DMS53 treated with DMSO at 0.1 percent for 48 hours (cell line): ENCODE data around the gene PRKAG1.

Source experiments
- DNase-seq: peaks from one replicate; lab custom pipeline; 2025; ENCODE audit not compliant: unreplicated experiment; lab: John Stamatoyannopoulos, UW

PRKAG1 gene

DNA sequence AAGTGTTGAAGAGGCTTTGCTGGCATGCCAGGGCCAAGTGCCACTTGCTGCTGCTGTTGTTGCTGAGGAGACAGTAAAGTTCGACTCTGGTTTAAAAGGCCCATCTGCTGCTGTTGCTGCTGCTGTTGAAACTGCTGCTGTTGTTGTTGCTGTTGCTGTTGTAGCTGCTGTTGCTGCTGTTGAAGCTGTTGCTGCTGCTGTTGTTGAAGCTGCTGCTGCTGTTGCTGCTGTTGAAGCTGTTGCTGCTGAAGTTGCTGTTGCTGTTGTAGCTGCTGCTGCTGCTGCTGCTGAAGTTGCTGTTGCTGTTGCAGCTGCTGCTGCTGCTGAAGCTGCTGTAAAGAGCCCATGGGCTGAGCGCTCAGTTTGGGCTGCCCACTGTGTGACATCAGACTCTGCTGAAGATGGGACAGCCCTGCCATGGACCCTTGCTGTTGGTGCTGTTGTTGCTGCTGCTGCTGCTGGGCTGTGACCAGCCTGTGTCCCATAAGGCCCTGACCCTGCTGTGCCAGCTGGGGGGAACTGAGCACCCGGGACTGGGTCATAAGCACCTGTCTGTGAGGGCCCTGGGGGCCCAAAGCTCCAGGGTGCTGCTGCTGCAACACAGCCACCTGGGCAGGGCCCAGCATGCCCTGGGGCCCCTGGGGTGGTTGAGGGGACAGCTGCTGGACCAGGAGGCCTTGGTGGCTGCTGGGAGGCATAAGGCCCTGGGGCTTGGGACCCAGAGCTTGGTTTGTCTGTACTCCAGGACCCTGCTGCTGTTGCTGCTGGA, 14.3 kb upstream of the PRKAG1 start:
- no peak for DNase-seq

DNA sequence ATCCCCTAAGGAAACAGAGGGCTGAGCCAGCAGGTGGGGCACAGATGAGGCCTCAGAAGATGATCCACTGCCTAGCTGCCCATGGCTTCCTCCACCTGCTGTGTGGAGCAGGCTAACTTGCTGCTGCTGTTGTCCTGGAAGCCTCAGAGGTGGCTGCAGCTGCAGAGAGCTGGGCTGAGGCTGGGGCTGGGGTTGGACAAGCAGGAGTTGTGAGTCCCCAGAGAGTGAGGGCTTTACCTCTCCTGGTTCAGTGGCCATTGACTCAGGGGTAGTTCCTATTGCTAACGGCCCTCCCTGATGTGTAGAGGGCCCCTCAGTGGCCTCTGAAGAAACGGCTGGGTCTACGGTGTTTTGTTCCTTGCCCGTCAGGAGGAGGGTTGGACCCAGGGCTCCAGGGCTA, 13.7 kb upstream of the PRKAG1 start:
- no peak for DNase-seq

DNA sequence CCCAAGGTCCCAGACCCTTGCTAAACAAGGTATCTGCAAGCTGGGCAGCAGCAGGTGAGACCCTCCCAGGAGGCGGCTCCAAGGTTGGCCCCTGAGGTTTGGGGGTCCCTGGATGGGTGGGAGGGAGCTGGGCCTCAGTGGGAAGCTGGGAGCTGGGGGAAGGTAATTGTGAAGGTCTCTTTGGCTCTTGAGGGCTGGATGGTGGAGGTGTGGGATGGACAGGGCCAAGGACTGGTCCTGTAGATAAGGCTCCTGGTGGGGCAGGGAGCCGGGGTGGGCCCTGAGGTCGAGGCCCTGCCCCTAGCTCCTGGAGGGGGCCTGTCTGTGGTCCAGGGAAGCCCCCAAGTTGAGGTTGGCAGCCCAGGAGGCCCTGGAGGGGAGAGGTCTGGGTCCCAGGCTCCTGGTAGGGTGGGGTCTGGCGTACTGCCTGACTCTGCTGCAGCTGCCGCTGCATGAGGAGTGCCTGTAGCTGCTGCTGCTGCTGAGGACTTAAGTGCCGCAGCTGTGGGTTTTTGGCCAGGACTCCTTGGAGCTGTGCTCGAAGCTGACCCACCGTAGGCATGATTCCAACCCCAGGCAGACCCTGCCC, 13.1 kb upstream of the PRKAG1 start:
- no peak for DNase-seq

DNA sequence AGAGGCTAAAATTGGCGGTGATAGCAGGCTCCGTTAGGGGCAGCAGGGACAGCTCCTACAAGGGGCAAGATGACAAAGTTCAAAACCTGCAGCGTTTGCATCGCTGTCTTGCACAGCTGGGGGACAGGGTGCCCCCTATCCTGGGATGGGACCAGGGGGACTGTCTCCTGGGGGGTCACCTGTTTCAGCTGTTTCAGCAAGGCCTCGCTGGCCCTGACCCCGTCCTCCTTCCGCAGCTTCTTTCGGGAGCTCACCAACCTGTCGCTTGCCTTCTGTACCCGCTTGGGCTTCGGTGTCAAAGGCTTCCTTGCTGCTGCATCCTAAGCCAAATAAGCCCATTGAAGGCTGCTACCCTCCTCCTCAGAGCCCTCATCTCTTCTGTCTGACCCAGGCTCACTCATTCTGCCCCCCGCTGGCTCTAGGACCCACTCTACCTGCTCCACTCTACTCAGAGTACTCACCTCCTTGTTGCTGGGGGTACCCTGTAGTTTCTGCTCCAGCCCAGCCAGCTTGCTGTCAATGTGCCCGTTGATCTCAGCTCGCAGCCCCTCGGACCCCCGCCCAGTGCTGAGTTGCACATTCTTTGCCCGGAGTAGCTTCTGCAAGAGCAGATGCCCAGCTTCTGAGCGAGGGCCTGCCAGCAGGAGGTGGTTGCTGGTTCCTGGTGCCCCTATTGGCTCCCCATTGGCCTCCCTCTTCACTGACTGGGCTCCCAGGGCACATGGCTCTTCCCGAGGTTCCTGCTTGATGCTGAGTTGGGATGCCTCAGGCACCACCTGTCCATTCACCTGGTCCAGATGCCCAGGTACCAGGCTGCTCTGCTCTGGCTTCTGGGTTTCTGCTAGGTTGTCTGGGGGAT, 12.4 kb upstream of the PRKAG1 start:
- no peak for DNase-seq

DNA sequence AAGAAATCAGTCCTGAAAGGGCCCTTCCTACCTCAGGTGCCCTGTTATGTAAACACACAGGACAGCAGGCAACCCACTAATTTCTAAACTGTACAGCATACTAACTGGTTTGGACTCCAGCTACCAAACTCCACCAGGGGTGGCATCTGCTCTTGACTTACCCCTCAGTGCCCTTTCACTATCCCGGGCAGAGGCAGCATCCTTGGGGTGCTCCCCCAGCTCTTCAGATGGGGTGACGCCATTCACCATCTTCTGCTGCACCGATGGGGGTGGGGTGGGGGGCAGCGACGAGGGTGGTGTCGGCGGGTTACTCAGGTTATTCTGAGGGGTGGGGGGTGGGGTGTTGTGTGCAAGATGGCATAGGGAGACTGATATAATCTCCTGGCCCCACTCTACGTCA, 11.5 kb upstream of the PRKAG1 start:
- no peak for DNase-seq

DNA sequence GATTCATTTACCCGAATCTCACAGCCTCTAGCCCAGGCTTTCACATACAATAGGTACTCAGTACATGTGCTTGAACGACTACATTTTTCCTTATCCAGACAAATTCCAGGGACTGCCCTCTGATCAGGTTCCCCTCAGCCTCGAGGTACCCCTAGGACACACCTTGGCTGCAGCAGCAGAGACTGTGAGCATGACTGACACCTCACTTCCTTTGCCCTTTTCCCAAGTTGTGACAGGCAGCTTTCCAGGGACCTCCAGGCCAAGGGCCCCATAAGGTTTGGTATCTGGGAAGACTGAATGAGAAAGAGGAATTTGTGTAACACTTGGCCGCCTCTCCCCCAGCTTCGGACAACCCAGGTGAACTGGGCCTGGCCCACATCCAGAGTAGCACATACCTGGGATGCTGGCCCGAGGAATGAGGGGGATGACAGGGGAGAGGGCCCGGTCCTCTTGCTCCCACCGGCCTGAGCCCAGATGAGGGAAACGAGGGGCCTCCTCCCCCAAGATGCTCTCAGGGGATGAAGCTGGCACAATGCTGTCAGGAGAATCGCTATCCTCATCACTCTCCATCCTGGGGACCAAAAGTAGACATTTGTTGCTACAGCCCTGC, 10.2 kb upstream of the PRKAG1 start:
- no peak for DNase-seq

DNA sequence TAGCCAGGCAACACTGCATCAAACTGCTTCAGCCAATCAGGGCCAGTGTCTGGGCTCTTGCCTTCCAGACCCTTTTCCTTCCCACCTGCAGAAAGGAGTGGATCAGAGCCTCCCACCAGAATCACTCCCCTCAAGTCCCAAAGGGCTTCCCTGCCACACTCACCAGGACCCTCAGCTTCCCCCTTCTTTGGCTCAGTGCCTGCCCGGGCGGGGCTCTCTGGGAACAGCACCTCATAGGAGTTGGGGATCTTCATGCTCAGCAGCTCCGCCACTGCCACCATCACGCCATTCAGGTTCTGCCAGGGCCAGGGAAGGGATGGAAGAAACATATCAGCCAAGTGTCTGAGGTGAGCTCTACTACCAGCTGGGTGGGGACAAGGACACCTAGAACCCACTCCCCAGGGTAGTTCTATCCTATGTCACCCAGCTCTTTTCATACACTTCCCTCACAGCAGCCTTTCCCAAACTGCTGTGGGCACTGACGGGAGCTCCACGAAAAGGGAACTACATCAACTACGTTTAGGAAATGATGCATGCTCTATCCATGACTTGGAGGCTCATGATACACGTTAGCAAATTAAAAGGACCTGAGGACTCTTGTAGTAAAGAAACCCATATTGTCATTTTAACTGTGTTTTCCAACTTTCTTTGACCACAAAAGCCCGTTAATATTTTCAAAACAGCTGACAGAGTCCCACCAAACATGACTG, 9.4 kb upstream of the PRKAG1 start:
- no peak for DNase-seq

DNA sequence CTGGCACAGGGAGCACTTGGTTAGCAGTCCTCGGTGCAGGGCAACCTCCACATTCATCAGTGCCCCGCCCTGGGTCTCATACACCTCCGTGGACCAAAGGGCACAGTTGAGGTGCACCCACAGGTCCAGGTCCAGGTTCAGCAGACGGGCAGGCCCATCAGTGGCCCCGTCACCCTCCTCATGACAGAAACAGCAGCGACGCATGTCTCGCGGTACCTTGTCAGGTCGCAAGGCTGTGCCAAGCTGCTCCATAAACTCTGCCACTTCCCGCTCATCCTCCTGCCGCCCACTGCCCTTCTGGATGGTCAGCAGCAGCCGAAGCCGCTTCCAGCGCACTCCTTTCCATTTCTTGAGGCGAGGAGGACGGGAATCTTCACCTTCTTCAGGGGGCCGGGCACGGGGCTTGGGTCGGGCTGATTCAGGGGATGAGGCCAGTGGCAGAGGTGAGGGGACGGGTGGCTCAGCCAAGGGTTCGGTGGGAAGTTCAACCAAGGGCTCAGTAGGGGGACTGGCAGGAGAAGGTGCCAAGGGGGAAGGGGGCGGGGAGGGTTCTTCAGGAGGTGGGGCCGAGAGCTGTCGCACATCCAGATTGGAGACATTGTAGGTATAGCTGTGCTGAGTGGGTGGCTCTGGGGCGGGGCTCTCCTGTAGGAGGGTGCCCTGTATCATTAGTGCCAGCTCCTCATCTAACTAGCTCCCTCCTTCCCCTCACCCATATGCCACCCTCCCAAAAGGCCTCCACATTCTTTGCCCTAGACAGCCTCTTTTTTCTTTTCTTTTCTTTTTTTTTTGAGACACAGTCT, 8.3 kb upstream of the PRKAG1 start:
- DNase-seq: no peak

DNA sequence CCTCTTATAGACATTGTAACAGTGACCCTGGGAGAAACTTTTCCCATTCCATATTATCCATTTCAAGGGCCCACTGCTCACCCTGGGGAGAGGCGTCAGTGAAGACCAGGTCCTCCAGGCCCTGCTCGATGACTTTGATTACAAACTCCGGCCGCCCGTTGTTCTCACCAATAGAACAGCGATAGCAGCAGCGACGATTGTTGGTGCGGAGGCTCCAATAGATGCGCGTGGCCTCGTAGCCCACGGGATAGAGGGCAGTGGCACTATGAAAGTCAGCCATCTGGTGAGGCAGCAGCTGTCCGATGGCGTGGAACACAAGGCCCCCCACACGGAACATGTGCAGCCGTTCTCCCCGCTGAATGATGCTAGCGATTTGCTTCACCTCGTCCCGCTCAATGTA, 7.5 kb upstream of the PRKAG1 start:
- DNase-seq: no peak

DNA sequence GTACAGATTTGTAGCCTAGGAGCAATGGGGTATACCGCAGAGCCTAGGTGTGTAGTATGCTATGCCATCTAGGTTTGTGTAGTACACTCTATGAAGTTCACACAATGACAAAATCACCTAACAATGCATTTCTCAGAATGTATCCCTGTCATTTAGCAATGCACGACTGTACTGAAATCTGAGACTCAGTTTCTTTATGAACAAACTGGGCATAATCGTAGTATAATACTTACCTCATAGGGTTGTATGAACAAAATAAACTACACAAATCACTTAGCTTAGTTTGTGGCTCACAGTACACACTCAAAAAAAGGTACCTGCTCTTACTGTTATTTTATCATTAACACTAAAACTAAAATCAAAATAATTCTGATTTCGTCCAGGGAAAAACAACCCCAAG, 6.9 kb upstream of the PRKAG1 start:
- DNase-seq: no peak

DNA sequence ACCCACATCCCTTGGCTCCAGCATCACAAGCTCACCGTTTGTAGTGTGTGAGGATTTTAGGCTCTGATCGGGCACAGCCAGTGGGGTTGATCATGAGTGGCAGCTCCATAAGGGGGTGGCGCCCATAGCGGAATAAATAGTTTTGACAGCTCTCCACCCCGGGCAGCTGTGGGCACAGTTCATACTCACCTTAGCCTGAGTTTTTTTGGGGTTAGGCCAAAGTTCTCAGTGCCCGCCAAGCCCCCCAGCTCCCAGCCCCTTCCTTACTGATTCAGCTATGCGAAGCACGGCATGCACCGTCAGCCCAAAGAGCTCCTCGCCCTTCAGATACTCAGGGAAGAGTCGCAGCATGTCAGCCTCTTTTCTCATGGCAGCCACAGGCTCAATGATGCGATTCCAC, 6.0 kb upstream of the PRKAG1 start:
- no peak for DNase-seq

DNA sequence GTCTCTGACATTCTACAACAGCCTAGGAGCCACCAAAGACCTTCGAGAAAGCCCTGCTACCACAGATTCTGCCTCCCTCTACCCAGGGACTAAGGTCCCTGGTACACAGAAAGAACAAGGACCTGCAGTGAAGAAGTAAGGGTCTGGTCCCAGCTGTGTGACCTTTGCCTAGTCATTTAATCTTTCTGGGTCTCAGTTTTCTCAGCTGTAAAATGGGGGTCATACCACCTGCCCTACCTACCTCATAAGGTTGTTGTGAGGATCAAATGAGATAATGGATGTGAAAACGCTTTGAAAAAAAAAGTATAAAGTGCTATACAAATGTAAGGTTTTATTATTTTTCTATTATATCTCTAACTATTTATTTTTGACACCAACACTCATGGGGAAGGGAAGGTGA, 5.2 kb upstream of the PRKAG1 start:
- no peak for DNase-seq

DNA sequence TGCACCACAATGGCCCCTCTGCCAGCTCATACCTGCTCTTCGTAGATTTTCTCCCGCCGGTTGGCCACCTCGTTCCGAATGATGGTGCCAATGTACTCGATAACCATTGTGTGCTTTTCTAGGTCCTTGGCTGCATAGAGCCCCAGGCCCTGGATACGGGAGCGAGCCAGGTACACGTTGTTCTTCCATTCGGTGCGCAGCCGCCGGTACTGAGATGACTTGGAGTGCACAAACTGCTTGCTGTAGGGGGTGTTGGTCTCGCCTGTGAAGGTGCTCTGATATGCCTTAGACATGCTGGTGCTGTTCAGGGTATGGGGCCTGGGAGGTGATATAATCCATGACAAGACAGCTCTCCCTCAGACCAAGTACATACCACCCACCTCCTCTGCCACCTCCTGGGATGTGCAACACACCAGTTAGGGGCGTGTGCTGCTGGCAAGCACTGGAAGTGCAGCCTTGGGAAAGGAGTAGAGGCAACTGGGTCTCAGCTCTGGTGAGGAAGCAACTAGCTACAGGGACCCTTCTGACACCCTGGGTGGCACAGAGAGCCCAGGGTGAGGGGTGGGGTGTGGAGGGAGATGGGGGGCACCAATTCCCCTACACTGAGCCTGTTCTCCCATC, 4.1 kb upstream of the PRKAG1 start:
- no peak for DNase-seq

DNA sequence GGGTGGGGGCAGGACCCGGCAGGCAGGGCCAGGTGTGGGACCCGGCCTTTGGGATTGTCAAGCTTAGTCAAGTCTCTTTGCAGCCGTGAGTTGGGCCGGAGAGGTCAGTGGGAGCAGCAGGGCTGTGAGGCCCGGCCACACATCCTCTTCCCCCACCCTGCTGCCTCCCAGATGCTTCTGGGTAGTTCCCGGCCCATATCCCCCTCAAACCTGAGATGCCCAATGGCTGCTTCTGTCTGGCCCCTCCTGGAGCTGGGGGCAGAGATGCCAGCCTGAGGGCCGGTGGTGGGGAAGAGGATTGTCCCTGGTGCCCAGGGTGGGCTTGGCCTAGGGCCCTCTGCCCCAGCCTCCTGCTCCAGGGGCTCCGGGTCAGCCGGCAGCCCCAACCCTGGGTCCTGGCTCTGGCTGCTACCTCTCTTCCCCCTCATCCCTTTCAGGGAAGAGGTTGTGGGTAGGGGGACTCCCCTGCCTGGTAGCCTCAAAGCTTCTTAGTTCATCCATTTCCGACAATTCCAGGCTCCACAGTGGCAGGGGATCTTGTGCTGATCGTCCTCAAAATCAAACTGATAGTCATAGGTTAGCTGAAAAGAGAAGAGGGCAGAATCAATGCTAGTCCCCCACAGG, 2.8 kb upstream of the PRKAG1 start:
- DNase-seq: no peak

DNA sequence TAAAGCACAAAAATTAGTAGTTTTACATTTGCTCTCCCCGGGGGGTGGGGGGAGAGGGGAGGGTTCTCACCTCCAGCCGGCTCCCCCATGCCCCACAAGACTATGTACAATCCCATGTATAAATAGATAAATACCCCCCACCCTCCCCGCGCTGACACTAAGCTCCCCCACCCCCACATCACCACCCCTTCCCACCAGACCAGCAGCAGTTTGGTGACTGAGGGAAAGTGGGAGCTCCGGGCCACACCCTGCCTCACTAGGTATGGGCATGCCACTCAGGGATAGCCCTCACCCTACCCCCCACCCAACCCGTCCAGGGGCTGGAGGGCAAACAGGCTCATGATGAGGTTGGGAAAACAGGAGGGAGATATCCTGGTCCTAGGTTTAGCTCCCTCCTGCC, 1.9 kb upstream of the PRKAG1 start:
- no peak for DNase-seq

DNA sequence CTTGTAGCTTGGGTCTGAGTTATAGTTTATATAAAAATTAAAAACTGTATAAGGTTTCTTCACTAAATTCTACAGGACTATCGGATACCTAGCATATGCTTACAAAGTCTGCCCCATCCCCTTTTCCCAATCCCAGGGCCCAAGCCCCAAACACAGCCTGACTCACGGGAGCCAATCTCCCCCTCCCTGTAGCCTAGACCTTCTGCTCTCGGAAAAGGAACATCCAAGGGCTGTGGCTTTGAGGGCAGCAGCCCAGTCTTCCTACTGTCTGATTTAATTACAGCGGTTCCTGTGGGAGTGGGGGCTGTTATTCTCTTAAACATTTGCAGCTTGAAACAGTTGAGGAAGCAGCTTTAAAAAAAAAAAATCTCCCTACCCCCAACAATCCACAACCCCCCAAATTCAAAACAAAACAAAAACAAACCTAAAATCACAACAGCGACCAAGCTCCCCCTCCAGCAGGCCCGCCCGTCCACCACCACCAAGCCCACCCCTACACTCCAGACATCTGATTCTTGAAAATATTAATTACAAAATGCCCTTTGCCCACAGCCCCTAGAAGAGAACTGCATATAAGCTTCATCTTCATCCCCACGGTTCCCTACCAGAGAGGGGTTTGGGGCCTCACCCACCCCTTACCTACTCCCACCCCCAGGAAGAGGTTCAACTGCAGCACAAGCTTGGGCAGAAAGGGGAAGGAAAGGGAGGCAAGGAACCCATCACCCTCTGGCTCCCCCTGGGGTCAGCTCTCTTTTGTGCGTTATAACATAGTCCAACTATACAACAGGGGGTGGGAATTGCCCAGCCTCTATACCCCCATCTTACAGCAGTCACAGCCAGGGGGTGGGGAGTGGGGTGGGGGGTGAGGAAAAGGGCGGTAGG, 1.1 kb upstream of the PRKAG1 start:
- DNase-seq: peak; percentile 9

DNA sequence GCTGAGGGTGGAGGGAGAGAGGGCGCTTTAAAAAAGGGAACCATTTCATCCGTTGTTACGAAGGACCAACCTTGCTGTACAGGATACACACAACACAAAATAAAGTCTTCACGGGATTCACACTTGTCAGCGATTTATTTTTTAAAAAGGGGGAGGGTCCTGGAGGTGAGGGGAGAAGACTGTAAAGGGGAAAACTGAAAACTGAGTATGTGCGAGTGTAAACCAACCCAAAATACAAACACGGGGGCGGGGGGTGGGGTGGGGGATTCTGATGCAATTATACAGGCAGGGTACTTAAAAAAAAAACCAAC, 499 bp upstream of the PRKAG1 start:
- DNase-seq: no peak

DNA sequence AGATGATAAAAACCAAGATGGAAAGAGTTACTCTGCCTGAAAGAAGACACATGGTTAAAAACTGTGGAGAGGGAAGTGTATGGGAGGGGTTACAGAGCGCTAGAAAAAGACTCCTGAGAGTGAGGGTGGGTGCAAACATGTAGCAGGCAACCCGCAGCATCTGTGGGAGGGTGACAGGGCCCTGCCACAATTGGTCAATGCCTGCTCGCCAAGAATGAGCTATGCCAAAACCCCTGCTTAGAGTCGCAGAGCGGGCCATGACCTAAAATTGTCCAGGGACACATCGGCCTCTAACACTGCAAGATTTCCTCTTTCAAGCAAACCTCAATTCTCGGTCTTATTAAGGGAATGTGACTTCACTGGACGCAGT, 700 bp downstream of the PRKAG1 start:
- no peak for DNase-seq

DNA sequence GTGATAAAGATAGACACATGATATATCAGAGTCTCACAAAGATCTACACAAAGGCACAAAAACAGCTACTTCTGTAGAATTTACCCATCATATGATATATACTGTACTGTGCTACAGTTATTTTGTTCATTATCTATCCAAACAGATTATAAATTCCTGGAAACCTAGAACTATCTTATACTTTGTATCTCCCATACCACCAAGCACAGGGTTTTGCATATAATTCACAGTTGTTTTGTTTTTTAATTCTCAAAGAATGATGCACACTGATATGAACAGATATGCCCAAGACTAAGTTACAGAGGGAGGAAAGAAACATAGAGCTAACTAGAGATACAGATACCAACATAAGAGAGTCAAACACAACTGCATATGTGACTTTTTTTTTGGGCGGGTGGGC, 3.4 kb downstream of the PRKAG1 start:
- no peak for DNase-seq
